Measurements from ENCODE around the gene CCDC8.

CCDC8 gene

DNA sequence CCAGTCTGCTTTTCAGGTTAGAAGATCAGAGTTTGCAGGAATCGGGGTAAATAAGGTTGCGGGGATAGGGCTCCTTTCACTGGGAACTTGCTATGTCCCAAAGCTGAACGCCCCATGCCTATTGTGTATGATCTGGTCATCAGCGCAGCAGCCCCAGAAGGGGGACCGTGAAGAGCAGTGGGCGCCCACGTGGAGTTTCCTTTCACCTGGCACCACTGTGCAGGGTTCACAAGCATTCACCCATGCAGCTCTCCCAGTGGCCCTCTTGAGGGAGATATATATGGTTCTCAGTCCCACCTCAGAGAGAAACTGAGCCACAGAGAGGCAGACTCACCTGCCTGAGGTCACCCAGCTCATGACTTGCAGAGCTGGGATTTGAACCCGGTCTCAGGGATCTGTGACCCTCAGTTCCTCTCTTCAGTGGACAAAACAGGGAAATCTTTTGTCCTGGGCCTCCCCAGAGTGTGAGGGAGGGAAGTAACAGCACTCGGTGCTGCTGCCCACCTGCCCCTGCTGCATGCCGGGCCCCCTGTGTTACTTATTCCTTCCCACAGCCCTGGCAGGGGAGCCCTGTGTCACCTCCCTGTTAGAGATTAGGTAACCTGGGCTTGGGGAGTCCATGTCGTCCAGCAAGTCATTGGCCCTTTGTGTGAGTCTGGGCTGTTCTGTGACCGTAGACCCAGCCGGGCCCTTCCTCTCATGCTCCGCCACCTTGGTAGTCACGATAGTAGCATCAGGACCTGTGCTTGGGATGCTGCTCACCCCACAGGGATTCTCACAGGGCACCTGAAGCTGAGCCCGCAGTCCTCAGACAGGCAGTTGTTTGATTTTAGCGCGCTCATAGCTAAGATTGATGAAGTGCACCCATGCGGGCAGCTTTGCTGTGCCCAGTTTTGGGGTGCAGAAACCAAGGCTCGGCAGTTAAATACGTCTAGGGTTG lies 38.6 kb downstream of the CCDC8 start:
- no peak for DNase-seq (ENCODE audit: low read depth)
- H3K4me3 ChIP-seq (ENCODE audit: low read depth, low read length) = no peak overlapping the region
- TF ChIP-seq, protein P1, sequence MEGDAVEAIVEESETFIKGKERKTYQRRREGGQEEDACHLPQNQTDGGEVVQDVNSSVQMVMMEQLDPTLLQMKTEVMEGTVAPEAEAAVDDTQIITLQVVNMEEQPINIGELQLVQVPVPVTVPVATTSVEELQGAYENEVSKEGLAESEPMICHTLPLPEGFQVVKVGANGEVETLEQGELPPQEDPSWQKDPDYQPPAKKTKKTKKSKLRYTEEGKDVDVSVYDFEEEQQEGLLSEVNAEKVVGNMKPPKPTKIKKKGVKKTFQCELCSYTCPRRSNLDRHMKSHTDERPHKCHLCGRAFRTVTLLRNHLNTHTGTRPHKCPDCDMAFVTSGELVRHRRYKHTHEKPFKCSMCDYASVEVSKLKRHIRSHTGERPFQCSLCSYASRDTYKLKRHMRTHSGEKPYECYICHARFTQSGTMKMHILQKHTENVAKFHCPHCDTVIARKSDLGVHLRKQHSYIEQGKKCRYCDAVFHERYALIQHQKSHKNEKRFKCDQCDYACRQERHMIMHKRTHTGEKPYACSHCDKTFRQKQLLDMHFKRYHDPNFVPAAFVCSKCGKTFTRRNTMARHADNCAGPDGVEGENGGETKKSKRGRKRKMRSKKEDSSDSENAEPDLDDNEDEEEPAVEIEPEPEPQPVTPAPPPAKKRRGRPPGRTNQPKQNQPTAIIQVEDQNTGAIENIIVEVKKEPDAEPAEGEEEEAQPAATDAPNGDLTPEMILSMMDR (IDR thresholded peaks at IDR 0.05; ENCODE audit: low read depth, low read length, missing control alignments) = no peak
- in situ Hi-C loops (cut with HindIII; ENCODE audit: low sequenced_read_pairs) = no loop called here

DNA sequence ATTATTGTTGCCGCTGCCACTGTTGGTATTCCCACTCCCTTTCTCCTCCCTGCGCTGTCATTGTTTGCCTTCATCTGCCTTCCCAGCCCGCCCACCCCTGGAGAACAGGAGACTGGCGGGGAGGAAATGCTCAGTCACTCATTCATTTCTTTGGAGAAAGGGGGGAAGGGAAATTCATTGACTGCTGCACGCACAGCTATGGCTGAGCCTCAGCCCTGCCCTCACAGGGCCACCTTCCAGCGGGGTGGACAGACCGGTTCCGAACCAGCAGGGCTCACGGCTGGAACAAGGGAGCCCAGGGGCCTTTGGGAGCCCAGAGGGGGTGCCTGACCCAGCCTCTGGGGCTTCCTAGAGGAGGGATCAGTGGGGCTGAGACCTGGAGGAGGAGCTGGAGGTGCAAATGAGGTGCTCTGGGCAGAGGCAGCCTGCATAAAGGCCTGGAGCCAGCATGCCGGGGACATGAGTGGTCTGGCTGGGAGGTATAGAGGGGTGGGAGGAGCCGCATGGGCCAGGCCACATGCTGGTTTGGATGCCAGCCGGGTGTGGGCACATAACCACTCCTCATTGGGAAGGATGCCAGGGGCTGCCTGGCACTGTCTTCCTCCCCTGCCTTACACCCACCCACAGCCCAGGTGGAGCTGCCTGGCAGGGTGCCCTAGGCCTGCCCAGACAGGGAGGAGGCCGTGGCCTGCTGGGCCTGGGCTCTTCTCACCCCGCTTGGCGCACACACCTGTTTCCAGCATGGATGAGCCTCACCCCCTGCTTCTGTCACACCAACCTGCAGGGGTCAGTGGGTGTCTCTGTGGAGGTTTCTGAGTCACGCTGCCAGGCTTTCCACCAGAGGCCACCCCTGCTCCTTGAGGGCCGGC lies 39.6 kb downstream of the CCDC8 start:
- no peak overlapping the region for H3K4me3 ChIP-seq (ENCODE audit: low read depth, low read length)
- no peak for DNase-seq (ENCODE audit: low read depth)
- TF ChIP-seq, protein P1 (IDR thresholded peaks at IDR 0.05; ENCODE audit: low read depth, low read length, missing control alignments) = no peak
- in situ Hi-C loops (cut with HindIII; ENCODE audit: low sequenced_read_pairs) = no loop called here

DNA sequence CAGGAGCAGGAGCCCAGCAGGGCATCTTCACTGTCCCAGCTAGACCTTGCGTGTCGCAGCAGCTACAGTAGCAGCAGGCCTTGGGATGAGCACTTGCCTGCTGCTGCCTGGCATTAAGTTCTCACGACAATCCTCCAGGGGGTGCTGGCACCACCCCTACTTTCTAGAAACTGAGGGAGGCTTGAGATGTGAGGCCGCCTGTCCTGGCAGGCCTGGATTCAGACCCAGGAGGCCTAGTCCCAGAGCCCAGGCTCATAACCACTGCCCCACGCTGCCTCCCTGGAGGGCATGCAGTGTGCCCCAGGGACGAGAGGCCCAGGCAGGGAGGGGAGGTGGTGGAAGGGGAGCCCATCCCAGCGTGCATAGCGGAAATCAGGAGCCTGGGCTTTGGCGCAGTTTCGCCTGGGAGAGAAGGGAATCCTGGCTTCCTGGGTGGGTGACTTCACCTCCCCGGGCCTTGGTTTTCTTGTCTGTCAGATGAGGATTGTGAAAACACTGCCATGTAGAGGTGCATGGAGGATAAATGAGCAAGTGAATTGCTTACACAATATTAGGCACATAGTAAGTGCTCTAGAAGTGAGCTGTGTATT lies 40.4 kb downstream of the CCDC8 start:
- DNase-seq (ENCODE audit: low read depth) = no peak
- TF ChIP-seq, protein P1 (IDR thresholded peaks at IDR 0.05; ENCODE audit: low read depth, low read length, missing control alignments) = peak; percentile 41
- no peak overlapping the region for H3K4me3 ChIP-seq (ENCODE audit: low read depth, low read length)
- in situ Hi-C loops (cut with HindIII; ENCODE audit: low sequenced_read_pairs) = no loop called here

DNA sequence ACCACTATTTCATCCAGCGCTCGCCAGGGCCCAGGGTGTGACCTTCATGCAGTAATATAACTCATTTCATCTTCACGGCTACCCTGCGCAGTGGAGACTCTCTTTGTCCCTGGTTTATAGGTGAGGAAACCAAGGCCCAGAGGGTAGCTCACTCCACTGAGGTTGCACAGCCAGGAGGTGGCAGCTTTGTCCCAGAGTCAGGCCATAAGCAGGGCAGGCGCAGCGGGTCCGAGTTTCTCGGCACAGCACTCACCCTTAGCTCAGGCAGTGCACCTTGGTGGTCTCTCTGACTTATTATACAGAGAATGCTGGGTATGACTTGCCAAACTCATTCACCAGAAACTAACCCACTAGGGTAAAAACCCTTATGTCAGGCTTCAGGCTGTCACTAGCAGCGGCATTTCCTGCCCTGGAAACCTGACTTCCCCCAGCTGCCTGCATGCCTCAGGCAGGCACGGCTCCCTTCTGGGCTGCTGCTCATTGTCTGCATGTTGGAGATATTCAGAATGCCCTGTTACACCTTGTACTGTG lies 41.9 kb downstream of the CCDC8 start:
- no peak overlapping the region for H3K4me3 ChIP-seq (ENCODE audit: low read depth, low read length)
- no peak for DNase-seq (ENCODE audit: low read depth)
- in situ Hi-C loops (cut with HindIII; ENCODE audit: low sequenced_read_pairs) = no loop called here
- TF ChIP-seq, protein P1 (IDR thresholded peaks at IDR 0.05; ENCODE audit: low read depth, low read length, missing control alignments) = no peak

DNA sequence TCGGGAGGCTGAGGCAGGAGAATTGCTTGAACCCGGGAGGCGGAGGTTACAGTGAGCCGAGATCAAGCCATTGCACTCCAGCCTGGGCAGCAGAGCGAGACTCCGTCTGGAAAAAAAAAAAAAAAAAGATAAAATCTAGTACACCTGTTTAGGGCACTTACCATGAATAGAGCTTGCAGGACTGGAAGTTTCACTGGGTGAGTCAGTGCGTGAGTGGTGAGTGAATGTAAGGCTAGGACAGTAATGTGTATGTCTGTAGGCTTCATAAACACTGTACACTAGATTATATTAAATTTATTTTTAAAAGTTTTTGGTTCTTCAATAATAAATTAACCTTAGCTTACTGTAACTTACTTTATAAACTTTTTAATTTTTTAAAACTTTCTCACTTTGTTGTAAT lies 43.5 kb downstream of the CCDC8 start:
- in situ Hi-C loops (cut with HindIII; ENCODE audit: low sequenced_read_pairs) = no loop called here
- no peak overlapping the region for H3K4me3 ChIP-seq (ENCODE audit: low read depth, low read length)
- TF ChIP-seq, protein P1 (IDR thresholded peaks at IDR 0.05; ENCODE audit: low read depth, low read length, missing control alignments) = no peak
- no peak for DNase-seq (ENCODE audit: low read depth)

DNA sequence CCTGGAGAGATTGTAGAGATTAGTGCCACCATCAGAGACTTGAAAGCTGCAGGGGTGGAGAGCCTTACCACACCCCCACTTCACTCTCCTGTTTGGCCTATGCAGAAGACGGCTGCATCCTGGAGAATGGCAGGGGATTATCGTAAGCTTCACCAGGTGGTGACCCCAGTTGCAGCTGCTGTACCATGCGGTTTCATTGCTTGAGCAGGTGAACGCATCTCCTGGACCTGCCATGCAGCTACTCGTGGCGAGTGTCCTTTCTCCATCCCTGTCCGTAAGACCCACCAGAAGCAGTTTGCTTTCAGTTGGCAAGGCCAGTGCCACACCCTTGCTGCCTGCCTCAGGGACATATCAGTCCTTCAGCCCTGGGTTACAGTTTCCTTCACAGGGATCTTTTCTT lies 45.2 kb downstream of the CCDC8 start:
- in situ Hi-C loops (cut with HindIII; ENCODE audit: low sequenced_read_pairs) = no loop called here
- no peak for DNase-seq (ENCODE audit: low read depth)
- TF ChIP-seq, protein P1 (IDR thresholded peaks at IDR 0.05; ENCODE audit: low read depth, low read length, missing control alignments) = no peak
- no peak overlapping the region for H3K4me3 ChIP-seq (ENCODE audit: low read depth, low read length)
